Activated naive CD8-positive, alpha-beta T cell treated with anti-CD3 and anti-CD28 coated beads, Interleukin-2, amount 50 U/mL, for 16 hours (primary cell): ENCODE data around the gene PKP2.
"Not testable (repeated sequence)": the region's sequence is repeated elsewhere in the genome, so short reads cannot be mapped to it uniquely, and the experiment has no call there.

Experiments used
- DNase-seq: peaks from one replicate; pipeline ENCODE4 v3.0.0-alpha.2; 2020; ENCODE audit warnings: low read depth, low spot score

The PKP2 gene

DNA sequence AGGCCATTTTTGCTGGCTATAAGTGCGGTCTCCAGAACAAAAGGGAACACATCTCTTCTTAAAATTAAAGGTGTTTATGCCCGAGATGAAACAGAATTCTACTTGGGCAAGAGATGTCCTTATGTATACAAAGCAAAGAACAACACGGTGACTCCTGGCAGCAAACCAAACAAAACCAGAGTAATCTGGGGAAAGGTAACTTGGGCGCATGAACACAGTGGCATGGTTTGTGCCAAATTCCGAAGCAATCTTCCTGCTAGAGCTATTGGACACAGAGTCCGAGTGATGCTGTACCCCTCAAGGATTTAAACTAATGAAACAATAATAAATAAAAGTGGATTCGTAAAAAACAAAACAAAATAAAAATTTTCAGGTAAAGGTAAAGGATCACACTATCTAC lies 33.4 kb downstream of the PKP2 start:
- DNase-seq, result no peak

DNA sequence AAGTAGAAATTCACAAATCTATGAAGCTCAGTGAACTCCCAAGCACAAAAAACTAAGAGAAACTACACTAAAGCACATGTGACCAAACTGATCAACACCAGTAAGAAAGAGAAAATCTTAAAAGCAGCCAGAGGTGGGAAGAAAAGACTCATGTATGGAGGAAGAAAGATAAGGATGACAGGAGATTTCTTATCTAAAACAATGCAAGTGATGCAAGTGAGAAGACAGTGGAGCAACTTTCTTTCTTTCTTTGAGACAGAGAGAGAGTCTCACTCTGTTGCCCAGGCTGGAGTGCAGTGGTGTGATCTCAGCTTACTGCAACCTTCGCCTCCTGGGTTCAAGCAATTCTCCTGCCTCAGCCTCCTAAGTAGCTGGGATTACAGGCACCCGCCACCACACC lies 34.9 kb downstream of the PKP2 start:
- not testable (repeated sequence) for DNase-seq

GRCh38 chr12:32860192-32860591 lies 36.4 kb downstream of the PKP2 start:
- DNase-seq, result no peak

GRCh38 chr12:32859389-32859788 lies 37.2 kb downstream of the PKP2 start:
- DNase-seq, result no peak

- DNase-seq, result no peak
Observed at GRCh38 chr12:32854716-32855115, 41.9 kb downstream of the PKP2 start.

GRCh38 chr12:32854097-32854496 lies 42.5 kb downstream of the PKP2 start:
- DNase-seq, result no peak

DNA sequence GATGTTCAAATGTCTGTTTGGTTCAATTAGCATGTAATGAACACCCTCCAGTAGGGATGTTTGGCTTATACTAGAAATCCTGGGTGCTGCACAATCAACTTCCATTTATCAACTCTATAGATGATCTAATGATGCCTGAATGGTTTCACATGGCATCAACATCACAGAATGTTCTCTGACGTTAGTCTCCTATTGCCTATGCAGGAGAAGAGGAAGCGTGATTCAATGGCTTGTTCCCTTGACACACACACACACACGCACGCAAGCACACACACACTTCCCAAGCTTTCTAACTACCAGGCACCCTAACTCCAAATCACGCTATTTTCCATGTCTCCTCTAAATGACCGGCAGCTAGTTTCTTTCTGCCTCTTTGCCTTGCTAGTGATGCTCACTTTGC lies 49.3 kb downstream of the PKP2 start:
- DNase-seq, result no peak

DNA sequence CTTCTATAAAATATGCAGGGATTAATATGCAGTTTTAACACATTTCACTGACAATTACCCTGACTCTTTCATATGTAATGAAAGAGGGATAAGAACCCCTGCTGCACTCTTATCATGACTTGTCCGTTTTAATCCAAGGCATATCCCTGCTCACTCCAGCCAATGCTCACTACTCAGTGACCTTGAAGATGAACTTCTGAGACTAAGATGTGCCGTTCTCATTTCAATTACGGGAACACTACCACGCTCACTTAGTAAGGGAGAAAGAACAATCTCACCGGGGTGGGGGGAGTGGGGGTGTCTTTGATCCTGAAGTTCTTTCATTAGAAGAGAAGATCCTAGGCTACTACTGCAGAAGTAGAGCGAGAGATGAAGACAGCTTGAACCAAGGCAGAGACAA lies 50.5 kb downstream of the PKP2 start:
- DNase-seq, result no peak

DNA sequence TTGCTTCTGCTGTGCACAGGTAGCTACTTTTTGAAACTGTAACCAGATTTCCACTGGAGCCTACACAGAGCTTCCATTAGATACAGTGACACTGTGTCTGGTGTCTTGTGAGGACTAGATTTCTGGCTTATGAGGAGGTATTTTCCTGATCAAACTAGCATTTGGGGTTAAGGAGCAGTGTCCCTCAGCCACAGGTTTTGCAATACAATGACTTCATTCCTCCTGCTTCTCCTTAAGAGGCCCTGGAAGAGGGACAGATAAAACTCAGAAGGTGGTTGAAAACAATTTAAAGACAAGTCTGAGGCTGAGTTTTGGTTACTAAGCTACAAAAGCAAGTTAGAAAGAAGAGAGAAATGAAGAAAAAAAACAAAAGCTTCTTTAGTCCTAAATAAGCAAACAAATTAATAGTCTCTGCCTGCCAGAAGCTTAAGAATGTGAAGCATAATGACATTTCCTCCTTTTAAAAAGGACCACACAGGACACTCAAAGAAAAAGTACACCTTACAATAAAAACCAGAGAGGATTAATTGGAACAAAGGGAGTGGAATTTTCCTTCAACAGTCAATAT lies 53.0 kb downstream of the PKP2 start:
- no peak for DNase-seq

- no peak for DNase-seq
Observed at GRCh38 chr12:32841061-32841460, 55.5 kb downstream of the PKP2 start.

GRCh38 chr12:32839828-32840227 lies 56.7 kb downstream of the PKP2 start:
- no peak for DNase-seq

DNA sequence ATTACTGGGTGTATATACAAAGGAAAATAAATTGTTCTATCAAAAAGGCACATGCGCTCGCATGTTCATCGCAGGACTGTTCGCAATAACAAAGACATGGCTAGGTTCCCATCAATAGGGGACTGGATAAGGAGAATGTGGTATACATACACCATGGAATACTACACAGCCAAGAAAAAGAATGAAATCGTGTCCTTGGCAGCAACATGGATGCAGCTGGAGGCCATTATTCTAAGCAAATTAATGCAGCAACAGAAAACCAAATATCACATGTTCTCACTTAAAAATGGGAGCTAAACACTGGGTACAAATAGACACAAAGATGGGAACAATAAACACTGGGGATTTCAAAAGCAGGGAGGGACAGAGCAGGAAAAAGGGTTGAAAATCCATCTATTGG lies 58.6 kb downstream of the PKP2 start:
- DNase-seq, result no peak

DNA sequence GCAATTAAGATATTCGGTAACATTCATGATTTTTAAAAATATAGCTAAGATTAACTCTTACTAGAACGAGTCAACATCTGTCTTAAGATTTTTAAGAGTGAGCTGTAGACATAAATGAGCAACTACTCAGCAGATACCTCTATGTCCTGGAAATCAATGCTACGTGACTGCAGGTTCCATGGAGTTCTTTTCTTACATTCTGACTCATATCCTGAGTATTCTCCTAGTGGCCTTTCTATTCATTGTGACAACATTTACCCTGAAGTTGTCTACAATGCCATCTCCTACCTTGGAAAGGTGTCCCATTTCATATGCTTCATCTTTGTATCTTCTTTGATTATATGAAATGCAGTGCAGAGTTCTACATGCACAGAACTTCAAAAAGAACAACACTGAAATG lies 59.9 kb downstream of the PKP2 start:
- no peak for DNase-seq

- no peak for DNase-seq
Observed at GRCh38 chr12:32834122-32834521, 62.5 kb downstream of the PKP2 start.

- DNase-seq, result no peak
Observed at GRCh38 chr12:32828552-32828951, 68.0 kb downstream of the PKP2 start.

DNA sequence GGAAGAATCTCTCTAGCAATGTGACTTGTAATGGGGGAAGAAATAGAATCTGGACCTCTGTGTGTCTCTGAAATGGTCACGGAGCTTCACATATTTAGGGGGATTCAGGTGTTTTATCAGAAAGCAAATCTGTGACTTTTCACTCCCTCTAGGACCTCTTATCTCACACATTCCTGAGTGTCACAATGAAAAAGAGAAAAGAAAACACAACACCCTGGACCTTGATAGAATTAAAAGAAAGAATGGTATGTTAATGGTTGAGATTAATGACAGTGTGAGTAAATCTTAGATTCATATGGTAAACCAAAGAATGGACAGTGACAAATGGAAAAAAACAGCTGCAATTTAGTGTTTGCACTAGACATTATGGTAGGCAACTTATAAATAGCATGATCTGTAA lies 68.5 kb downstream of the PKP2 start:
- DNase-seq, result no peak

- DNase-seq, result no peak
Observed at GRCh38 chr12:32826807-32827412, 69.7 kb downstream of the PKP2 start.

DNA sequence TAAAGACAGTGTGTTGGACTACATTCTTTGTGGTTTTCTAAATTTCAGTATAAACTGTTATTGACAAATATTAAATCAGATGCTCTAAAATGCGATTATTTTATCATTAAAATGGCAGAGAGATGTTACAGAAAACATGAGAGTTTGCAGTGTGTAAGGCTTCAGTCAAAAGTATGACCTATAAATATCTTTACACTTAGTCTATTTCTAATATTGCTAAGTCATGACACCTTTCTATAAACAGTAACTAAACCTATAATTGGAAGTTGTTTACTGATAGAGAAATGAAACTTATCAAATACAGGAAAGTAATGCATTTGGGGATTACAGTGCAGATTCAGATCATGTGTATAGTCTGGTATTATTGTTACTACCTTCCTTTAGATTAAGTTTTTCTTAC lies 72.0 kb downstream of the PKP2 start:
- DNase-seq, result no peak

DNA sequence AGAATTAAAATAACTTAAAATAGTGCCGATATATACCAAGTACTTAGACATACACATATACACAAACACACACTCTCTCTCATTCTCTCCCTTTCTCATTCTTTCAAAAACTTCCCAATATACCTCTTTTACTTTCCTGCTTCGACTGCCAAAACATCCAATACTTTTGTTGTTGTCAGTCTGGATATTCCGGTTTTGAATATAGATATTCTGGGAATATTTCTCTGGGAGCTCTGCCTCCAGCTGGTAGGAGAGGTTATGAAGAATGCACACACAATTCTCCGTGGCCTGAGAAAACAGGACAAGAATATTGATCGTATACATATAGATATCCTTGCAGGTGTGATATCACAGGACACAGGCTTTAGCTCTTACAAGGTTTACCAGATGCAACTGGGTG lies 74.2 kb downstream of the PKP2 start:
- DNase-seq, result no peak

DNA sequence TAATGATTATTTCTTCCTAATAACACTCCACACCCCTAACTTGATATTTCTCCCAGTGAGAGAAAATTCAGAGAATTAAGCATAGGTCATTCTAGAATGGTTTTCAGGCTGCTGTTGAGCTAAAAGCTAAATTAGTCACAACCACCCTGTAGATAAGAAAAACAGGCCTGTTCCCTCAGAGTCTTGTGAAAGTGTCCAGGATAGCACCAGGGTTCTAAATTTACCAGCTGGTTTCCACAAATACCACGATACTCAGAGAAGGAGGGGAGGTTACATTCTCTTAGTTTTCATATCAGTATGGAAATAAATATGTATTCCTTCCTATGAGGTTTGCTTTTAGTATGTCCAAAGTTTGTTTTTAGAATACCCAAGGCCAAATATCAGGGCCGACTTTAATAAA lies 74.9 kb downstream of the PKP2 start:
- no peak for DNase-seq

GRCh38 chr12:32821293-32821692 lies 75.3 kb downstream of the PKP2 start:
- DNase-seq, result no peak

GRCh38 chr12:32820376-32820931 lies 76.1 kb downstream of the PKP2 start:
- DNase-seq, result no peak

- DNase-seq, result no peak
Observed at GRCh38 chr12:32819424-32819823, 77.2 kb downstream of the PKP2 start.
